Bone marrow (tissue), 2 donors: ENCODE data around the gene ARL6IP1.
"Not testable (repeated sequence)": the region's sequence is repeated elsewhere in the genome, so short reads cannot be mapped to it uniquely, and the experiment has no call there.

Experiments
- DNase-seq, 2 donors: peaks; one replicate each; lab custom pipeline; 2025; lab: John Stamatoyannopoulos, UW

The ARL6IP1 gene

GRCh38 chr16:18759598-18760520 lies 41.5 kb downstream of the ARL6IP1 start:
- DNase-seq: peak in 1 of 2 donors; percentile 3

GRCh38 chr16:18757960-18758660 lies 43.2 kb downstream of the ARL6IP1 start:
- DNase-seq: not testable (repeated sequence)

- DNase-seq: not testable (repeated sequence)
Measured at GRCh38 chr16:18756639-18757038, 44.7 kb downstream of the ARL6IP1 start.

- DNase-seq: not testable (repeated sequence)
Measured at GRCh38 chr16:18742870-18743269, 58.5 kb downstream of the ARL6IP1 start.
